PC-3 (cell line): ENCODE measurements around the gene NCAPG. TPM values are rescaled to one million over a fixed set of nuclear protein-coding genes. Genes with fewer than 3 reads are reported as not detected.

ENCODE experiments used
- ATAC-seq: fragments of 200-7000 bp; cut with Tn5 transposase; 2 replicates; pipeline ENCODE4 v1.9.1; 2020; ENCODE audit warnings: mild to moderate bottlenecking, moderate library complexity
- BruUV-seq: library from RNA; stranded (reverse); fragments of 400-500 nt; replicated peaks from 2 replicates; lab custom pipeline; 2021; lab: Mats Ljungman, UMichigan
- CTCF ChIA-PET: fragments of 300-600 bp; sonication (Branson Sonifier 250); formaldehyde crosslinking; loops from one replicate; lab custom pipeline; 2022; ENCODE audit warnings: antibody characterized with exemption; lab: Charles Lee
- POLR2A ChIA-PET: fragments of 300-600 bp; sonication (Branson Sonifier 250); formaldehyde crosslinking; loops from one replicate; lab custom pipeline; 2022; ENCODE audit warnings: antibody characterized with exemption; ENCODE audit not compliant: unreplicated experiment; lab: Charles Lee
- DNase-seq: peaks from one replicate; pipeline ENCODE4 v3.0.0-alpha.2; 2015
- H2AFZ ChIP-seq: fragments of 300-600 bp; sonication (generic); 2 replicates; pipeline ENCODE4 v1.6.0; 2016; ENCODE audit warnings: antibody characterized with exemption, low read length
- H3F3A ChIP-seq: fragments of 300-600 bp; sonication (generic); one replicate; pipeline ENCODE4 v1.6.0; 2017; ENCODE audit warnings: antibody characterized with exemption, low read length, control low read depth, mild to moderate bottlenecking; ENCODE audit not compliant: unreplicated experiment
- H3K27ac ChIP-seq: fragments of 300-600 bp; sonication (generic); 2 replicates; pipeline ENCODE4 v1.5.1; 2016; ENCODE audit warnings: mild to moderate bottlenecking, low read length
- H3K27me3 ChIP-seq: fragments of 300-600 bp; sonication (generic); 2 replicates; pipeline ENCODE4 v1.6.1; 2016; ENCODE audit warnings: low read length, mixed read lengths
- H3K36me3 ChIP-seq: fragments of 300-600 bp; sonication (generic); 2 replicates; pipeline ENCODE4 v1.6.1; 2016; ENCODE audit warnings: low read depth, mixed run types, low read length, mixed read lengths
- H3K4me1 ChIP-seq: fragments of 300-600 bp; sonication (generic); 2 replicates; pipeline ENCODE4 v1.5.1; 2016; ENCODE audit warnings: low read length; ENCODE audit not compliant: insufficient read depth
- H3K4me2 ChIP-seq: fragments of 300-600 bp; sonication (generic); 2 replicates; pipeline ENCODE4 v1.6.0; 2016; ENCODE audit warnings: low read length
- H3K4me3 ChIP-seq: fragments of 300-600 bp; sonication (generic); 2 replicates; pipeline ENCODE4 v1.5.1; 2016; ENCODE audit warnings: mild to moderate bottlenecking, low read length, mixed read lengths
- H3K79me2 ChIP-seq: fragments of 300-600 bp; sonication (generic); 2 replicates; pipeline ENCODE4 v1.6.1; 2017; ENCODE audit warnings: low read length, mixed read lengths
- H3K9ac ChIP-seq: fragments of 300-600 bp; sonication (generic); 2 replicates; pipeline ENCODE4 v1.6.0; 2016; ENCODE audit warnings: mild to moderate bottlenecking, low read length
- H3K9me2 ChIP-seq: fragments of 300-600 bp; sonication (generic); replicated peaks from 2 replicates; pipeline ENCODE4 v1.6.1; 2016; ENCODE audit warnings: mixed run types, low read length, mixed read lengths
- H3K9me3 ChIP-seq: fragments of 300-600 bp; sonication (generic); 2 replicates; pipeline ENCODE4 v1.6.1; 2016; ENCODE audit warnings: low read length, mixed read lengths
- H4K20me1 ChIP-seq: fragments of 300-600 bp; sonication (generic); 2 replicates; pipeline ENCODE4 v1.6.1; 2016; ENCODE audit warnings: low read length, mixed read lengths
- CTCF ChIP-seq: fragments of 300-600 bp; sonication (generic); conservative IDR thresholded peaks from 2 replicates; pipeline ENCODE4 v1.5.1; 2017; ENCODE audit warnings: antibody characterized with exemption, low read depth, mild to moderate bottlenecking, low read length
- EZH2 ChIP-seq: fragments of 300-600 bp; sonication (generic); IDR thresholded peaks from one replicate; pipeline ENCODE4 v1.6.1; 2017; ENCODE audit warnings: antibody characterized with exemption, mild to moderate bottlenecking, low read length; ENCODE audit not compliant: unreplicated experiment
- EZH2phosphoT487 ChIP-seq: fragments of 300-600 bp; sonication (generic); IDR thresholded peaks from 2 replicates; pipeline ENCODE4 v1.6.1; 2018; ENCODE audit warnings: mild to moderate bottlenecking, antibody characterized with exemption, low read length, borderline replicate concordance
- intact Hi-C: fragments of 100-400 bp; cut with micrococcal nuclease; formaldehyde crosslinking; loops from 2 replicates; pipeline ENCODE4 v1.9.0; 2023
- total RNA-seq: library from RNA; depleted of rRNA; stranded (reverse); fragments of >200 nt; gene quantifications from 2 replicates; pipeline ENCODE4 v1.2.3, GENCODE V29; 2014

The NCAPG gene
- total RNA-seq, 1 experiment from 2014 or later = 27.6 TPM

GRCh38 chr4:17865866-17866363 is 55.1 kb downstream of the NCAPG start:
- no peak for ATAC-seq
- BruUV-seq = no TSS peak
- Histone ChIP-seq H3K4me3 (no peak overlapping the region), H3K9me2 (no peaks in the 10 kb centered on the region), H3K9ac (no peak overlapping the region), H3K4me1 (no peaks in the 10 kb centered on the region), H3K79me2 (no peaks in the 10 kb centered on the region), H3K9me3 (no peaks in the 10 kb centered on the region), H3K36me3 (no peaks in the 10 kb centered on the region), H3K27ac (no peak overlapping the region), H3K27me3 (no peaks in the 10 kb centered on the region), H4K20me1 (no peaks in the 10 kb centered on the region), H3F3A (no peaks in the 10 kb centered on the region), H3K4me2 (no peak overlapping the region), H2AFZ (no peak overlapping the region)
- CTCF ChIA-PET = no interaction called here
- intact Hi-C loops = no loop called here
- POLR2A ChIA-PET = no interaction called here
- TF ChIP-seq CTCF = no peak
- TF ChIP-seq EZH2phosphoT487 = no peak
- TF ChIP-seq EZH2 = no peak
- no peak for DNase-seq

GRCh38 chr4:17866810-17867209 is 56.0 kb downstream of the NCAPG start:
- TF ChIP-seq CTCF = no peak
- no peak for TF ChIP-seq EZH2phosphoT487
- TF ChIP-seq EZH2 = no peak
- Histone ChIP-seq H3K4me1 (no peaks in the 10 kb centered on the region), H3K9ac (no peak overlapping the region), H3K9me2 (no peaks in the 10 kb centered on the region), H3K27ac (no peak overlapping the region), H3K36me3 (no peaks in the 10 kb centered on the region), H4K20me1 (no peaks in the 10 kb centered on the region), H3K27me3 (no peaks in the 10 kb centered on the region), H3K9me3 (no peaks in the 10 kb centered on the region), H2AFZ (no peak overlapping the region), H3F3A (no peaks in the 10 kb centered on the region), H3K4me3 (no peak overlapping the region), H3K79me2 (no peaks in the 10 kb centered on the region), H3K4me2 (no peak overlapping the region)
- POLR2A ChIA-PET = no interaction called here
- no TSS peak for BruUV-seq
- ATAC-seq (no peak), DNase-seq (no peak)
- CTCF ChIA-PET = no interaction called here
- intact Hi-C loops = no loop called here

- no peaks in the 10 kb centered on the region for H3K79me2 ChIP-seq
Measured at GRCh38 chr4:17867276-17867675, 56.5 kb downstream of the NCAPG start.

More at GRCh38 chr4:17867276-17867675, 56.5 kb downstream of the NCAPG start:
- no peak overlapping the region for H3K27ac ChIP-seq
- no peak overlapping the region for H3K9ac ChIP-seq
- H3K4me3 ChIP-seq = no peak overlapping the region
- no peak for ATAC-seq
- H3K9me3 ChIP-seq = no peaks in the 10 kb centered on the region
- TF ChIP-seq EZH2 (no peak), EZH2phosphoT487 (no peak), CTCF (no peak)
- H3F3A ChIP-seq = no peaks in the 10 kb centered on the region
- CTCF ChIA-PET = no interaction called here
- POLR2A ChIA-PET = no interaction called here
- BruUV-seq = no TSS peak
- no peak overlapping the region for H3K4me2 ChIP-seq
- H3K36me3 ChIP-seq = no peaks in the 10 kb centered on the region
- intact Hi-C loops = no loop called here
- H3K27me3 ChIP-seq = no peaks in the 10 kb centered on the region
- H4K20me1 ChIP-seq = no peaks in the 10 kb centered on the region
- H3K9me2 ChIP-seq = no peaks in the 10 kb centered on the region
- H2AFZ ChIP-seq = no peak overlapping the region
- no peaks in the 10 kb centered on the region for H3K4me1 ChIP-seq
- no peak for DNase-seq
